Heart right ventricle (tissue), 16 donors: Measurements from ENCODE around the gene DUSP2. TPM values are rescaled to one million over a fixed set of nuclear protein-coding genes. Genes with fewer than 3 reads are reported as not detected.
A peak's percentile ranks its signal among the peaks of the same experiment; 100 is the strongest.

Source experiments
- ATAC-seq, 8 donors: fragments of 200-7000 bp; cut with Tn5 transposase; one replicate each; pipeline ENCODE4 v1.9.1; 2020; ENCODE audit warnings: mild to moderate bottlenecking in 8 of 8, moderate library complexity in 8 of 8, moderate number of reproducible peaks in 1 of 8
- DNase-seq, 2 donors: peaks; one replicate each; pipeline ENCODE4 v3.0.0-alpha.2; 2020
- H3K27ac ChIP-seq, 10 donors: fragments of 200-600 bp; sonication (generic) in 2 of 10; one replicate each; pipeline versions ENCODE4 v1.5.0 to v1.8.0; 2020 to 2022; ENCODE audit warnings: mild to moderate bottlenecking in 3 of 10
- H3K27me3 ChIP-seq, 7 donors: fragments of 200-600 bp; one replicate each; pipeline ENCODE4 v1.8.0; 2021 to 2022; ENCODE audit warnings: mild to moderate bottlenecking in 2 of 7
- H3K36me3 ChIP-seq, 9 donors: fragments of 200-600 bp; sonication (generic) in 1 of 9; one replicate each; pipeline versions ENCODE4 v1.5.0 to v1.8.0; 2020 to 2022; ENCODE audit warnings: mild to moderate bottlenecking in 2 of 9
- H3K4me1 ChIP-seq, 9 donors: fragments of 200-600 bp; sonication (generic) in 1 of 9; one replicate each; pipeline versions ENCODE4 v1.5.0 to v1.8.0; 2020 to 2022; ENCODE audit warnings: mild to moderate bottlenecking in 4 of 9
- H3K4me3 ChIP-seq, 10 donors: fragments of 200-600 bp; sonication (generic) in 2 of 10; one replicate each; pipeline versions ENCODE4 v1.5.0 to v1.8.0; 2020 to 2022; ENCODE audit warnings: mild to moderate bottlenecking in 7 of 10, moderate library complexity in 2 of 10
- H3K9me3 ChIP-seq, 11 donors: fragments of 200-600 bp in 10 of 11; sonication (generic) in 2 of 11; one replicate each; pipeline versions ENCODE4 v1.5.0 to v1.8.0; 2013 to 2022; ENCODE audit warnings: mild to moderate bottlenecking in 2 of 11, control low read depth in 1 of 11, moderate library complexity in 1 of 11
- CTCF ChIP-seq, 9 donors: fragments of 200-600 bp; sonication (generic) in 2 of 9; IDR thresholded peaks; one replicate each; pipeline versions ENCODE4 v1.5.0 to v1.8.0; 2021 to 2022; ENCODE audit warnings: antibody characterized with exemption in 9 of 9, mild to moderate bottlenecking in 5 of 9, moderate library complexity in 1 of 9
- WGBS, 2 donors: extraction: QIAGEN DNeasy Blood & Tissue Kit; methylation state at CpG; one replicate each; pipeline ENCODE4 v1.1.7; 2013; ENCODE audit warnings: inconsistent platforms in 1 of 2; 5-methylcytosine and 5-hydroxymethylcytosine counted together
- intact Hi-C, 10 donors: fragments of 100-400 bp; cut with DNase I; formaldehyde crosslinking; loops; one replicate each; pipeline versions ENCODE4 v1.11.1 to v1.14.2; 2022
- polyA plus RNA-seq, 2 donors: library from polyadenylated mRNA; stranded (reverse); fragments of 200-250 nt; gene quantifications; one replicate each; pipeline ENCODE4 v1.2.3, GENCODE V29; 2013
- total RNA-seq, 10 donors: library from RNA; stranded (reverse); fragmentation: NEBNext Ultra II Directional in 3 of 10; extraction: Animal tissue kit (Norgen Biotek cat#: 25700) in 3 of 10; gene quantifications; one replicate each; pipeline versions ENCODE4 v1.2.1 to v1.2.4, GENCODE V29; 2021 to 2023
- donor health status: Arrhythmogenic right ventricular cardiomyopathy.
- donor health status: ischemic (EF 13 %, LVEDD 7.1; RV severe dilation, severe dysfunction).
- donor health status: healthy with polysubstance abuse.
- donor health status: DM: no; HTN: yes; CAD: no.
- donor health status: DM: no; HTN: no; CAD: no.
- donor health status: ischemic (EF 25% LVEDD 6.9; RV normal size, moderate dysfunction).
- donor health status: ischemic (EF 25% LVEDD 5.7; RV mildly dilated, moderate dysfunction).
- donor health status: healthy.
- donor health status: DM: yes; HTN: yes; CAD: no.
- donor health status: Ischemic cardiomyopathy.
- donor health status: ischemic (EF 35%, LVEDD 5.7; RV mildly dilated, moderate dysfunction).
- donor health status: nonischemic (EF 11% LVEDD 7.7; RV severe dilation, severe dysfunction).
- donor health status: DM: yes; HTN: yes; CAD: no.
- donor health status: PGD.
- donor health status: ischemic (EF 29% LVEDD 5.4; RV normal size, mild dysfunction).
- donor health status: nonischemic (EF 23%, LVEDD 6.1; RV moderate dilation, normal function).

The DUSP2 gene
- total and polyA plus RNA-seq, 12 donors = 0.61 to 29.1 (median 2.7) TPM

GRCh38 chr2:96113951-96114350 is 31.3 kb downstream of the DUSP2 start:
- H3K27me3 ChIP-seq = peaks cover 0 to 40% (median 20%) of the 10 kb centered on the region in 7 donors
- peaks cover 9 to 46% (median 26%) of the 10 kb centered on the region in 9 donors for H3K4me1 ChIP-seq
- no peak for DNase-seq
- no peaks in the 10 kb centered on the region for H3K36me3 ChIP-seq
- TF ChIP-seq CTCF (IDR thresholded peaks at IDR 0.05) = no peak
- WGBS, 2 donors = 86 to 92% methylated on average over 17 of the region's 17 CpGs
- intact Hi-C loops = loop anchor here in 4 of 10 donors (10.0 kb wide), 2 partner anchors 49 to 89 kb away; no protein-coding TSS in a partner anchor
- H3K4me3 ChIP-seq = peak overlapping the region in 7 of 10 donors; percentile 15 to 71 (median 62)
- ATAC-seq = no peak
- peak overlapping the region in 6 of 10 donors; percentile 3 to 83 (median 54) for H3K27ac ChIP-seq
- H3K9me3 ChIP-seq = no peaks in the 10 kb centered on the region

GRCh38 chr2:96113367-96113677 is 31.9 kb downstream of the DUSP2 start:
- no peak for TF ChIP-seq CTCF (IDR thresholded peaks at IDR 0.05)
- ATAC-seq (no peak), DNase-seq (no peak)
- Histone ChIP-seq H3K9me3 (no peaks in the 10 kb centered on the region), H3K4me1 (peaks cover 14 to 53% (median 32%) of the 10 kb centered on the region in 9 donors), H3K27me3 (peaks cover 0 to 34% (median 19%) of the 10 kb centered on the region in 7 donors), H3K4me3 (peak overlapping the region in 2 of 10 donors; percentile 64 to 71), H3K36me3 (no peaks in the 10 kb centered on the region), H3K27ac (peak overlapping the region in 1 of 10 donors; percentile 26)
- 92 to 93% methylated on average over 7 of the region's 7 CpGs for WGBS, 2 donors
- intact Hi-C loops = loop anchor here in 4 of 10 donors (10.0 kb wide), 2 partner anchors 49 to 89 kb away; no protein-coding TSS in a partner anchor

GRCh38 chr2:96112501-96113366 is 32.5 kb downstream of the DUSP2 start:
- peaks cover 0 to 28% (median 15%) of the 10 kb centered on the region in 7 donors for H3K27me3 ChIP-seq
- no peak for TF ChIP-seq CTCF (IDR thresholded peaks at IDR 0.05)
- no peak for DNase-seq
- peaks cover 19 to 59% (median 36%) of the 10 kb centered on the region in 9 donors for H3K4me1 ChIP-seq
- ATAC-seq = no peak
- 89 to 91% methylated on average over 9 of the region's 9 CpGs for WGBS, 2 donors
- no peaks in the 10 kb centered on the region for H3K36me3 ChIP-seq
- intact Hi-C loops = loop anchor here in 4 of 10 donors (10.0 kb wide), 2 partner anchors 48 to 88 kb away; no protein-coding TSS in a partner anchor
- peak overlapping the region in 1 of 10 donors; percentile 26 for H3K27ac ChIP-seq
- H3K9me3 ChIP-seq = no peaks in the 10 kb centered on the region
- no peak overlapping the region for H3K4me3 ChIP-seq

GRCh38 chr2:96111823-96112500 is 33.3 kb downstream of the DUSP2 start:
- no peak for DNase-seq
- H3K36me3 ChIP-seq = no peaks in the 10 kb centered on the region
- no peaks in the 10 kb centered on the region for H3K9me3 ChIP-seq
- no peak for ATAC-seq
- no peak overlapping the region for H3K27ac ChIP-seq
- intact Hi-C loops = loop anchor here in 4 of 10 donors (10.0 kb wide), 2 partner anchors 47 to 87 kb away; no protein-coding TSS in a partner anchor
- no peak for TF ChIP-seq CTCF (IDR thresholded peaks at IDR 0.05)
- peaks cover 19 to 61% (median 33%) of the 10 kb centered on the region in 9 donors for H3K4me1 ChIP-seq
- peaks cover 0 to 21% (median 9%) of the 10 kb centered on the region in 7 donors for H3K27me3 ChIP-seq
- 91 to 98% methylated on average over 7 of the region's 7 CpGs for WGBS, 2 donors
- H3K4me3 ChIP-seq = no peak overlapping the region
